ENCODE measurements around the gene NAA10. TPM values are rescaled to one million over a fixed set of nuclear protein-coding genes. Genes with fewer than 3 reads are reported as not detected.
A peak's percentile ranks its signal among the peaks of the same experiment; 100 is the strongest.
"Not testable (repeated sequence)": the region's sequence is repeated elsewhere in the genome, so short reads cannot be mapped to it uniquely, and the experiment has no call there.

The NAA10 gene
- 120 and 132 TPM in 2 replicates for total RNA-seq
- 150 TPM for polyA plus RNA-seq (2012)

- DNase-seq (ENCODE audit: low read depth): peak; percentile 68
Measured at GRCh38 chrX:153934762-153935325, at the start of gene NAA10. Gene NAA10, minus strand, starts transcription at chrX:153935037. Its CDS starts 133 bp downstream, at chrX:153934904.

DNA sequence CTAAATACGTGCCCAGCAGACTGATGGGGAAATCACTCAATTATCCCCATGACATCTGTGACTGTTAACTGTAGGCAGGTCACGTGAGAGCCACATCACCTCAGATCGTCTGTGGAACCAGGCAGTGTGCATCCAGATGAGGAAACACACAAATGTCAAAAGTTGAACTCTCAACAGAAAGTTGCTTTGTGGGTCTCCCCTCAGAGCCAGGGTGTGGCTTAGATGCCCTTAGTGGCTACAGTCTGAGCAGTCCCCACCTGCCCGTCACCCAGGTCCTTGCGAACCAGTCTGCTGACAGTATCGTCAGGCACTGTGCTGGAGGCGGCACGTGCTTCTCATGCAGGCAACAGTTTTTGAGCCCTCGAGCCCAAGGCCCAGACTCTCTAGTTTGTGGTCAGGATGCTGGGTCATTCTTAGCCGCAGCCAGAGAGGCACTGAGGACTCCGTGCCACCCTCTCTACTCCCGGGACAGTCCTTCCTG, 48.5 kb upstream of the NAA10 start:
- DNase-seq (ENCODE audit: low read depth): no peak

- no peak for DNase-seq (ENCODE audit: low read depth)
Measured at GRCh38 chrX:153981771-153982533, 47.1 kb upstream of the NAA10 start.

GRCh38 chrX:153981231-153981630, 46.4 kb upstream of the NAA10 start:
- DNase-seq (ENCODE audit: low read depth): no peak

DNA sequence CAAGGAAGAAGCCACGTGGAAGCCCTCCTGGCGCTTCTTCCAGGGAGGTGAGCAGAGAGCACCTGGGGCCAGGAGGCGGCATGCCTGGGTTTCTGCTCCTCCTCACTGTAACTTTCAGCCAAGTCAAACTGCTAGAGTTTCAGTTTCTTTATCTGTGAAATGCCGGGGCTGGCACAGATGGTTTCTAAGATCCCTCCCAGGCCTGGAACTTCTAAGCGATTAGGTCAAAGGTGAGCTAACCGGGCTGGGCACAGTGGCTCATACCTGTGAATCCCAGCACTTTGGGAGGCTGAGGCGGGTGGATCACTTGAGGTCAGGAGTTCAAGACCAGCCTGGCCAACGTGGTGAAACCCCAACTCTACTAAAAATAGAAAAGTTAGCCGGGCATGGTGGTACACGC, 45.6 kb upstream of the NAA10 start:
- not testable (repeated sequence) for DNase-seq (ENCODE audit: low read depth)

DNA sequence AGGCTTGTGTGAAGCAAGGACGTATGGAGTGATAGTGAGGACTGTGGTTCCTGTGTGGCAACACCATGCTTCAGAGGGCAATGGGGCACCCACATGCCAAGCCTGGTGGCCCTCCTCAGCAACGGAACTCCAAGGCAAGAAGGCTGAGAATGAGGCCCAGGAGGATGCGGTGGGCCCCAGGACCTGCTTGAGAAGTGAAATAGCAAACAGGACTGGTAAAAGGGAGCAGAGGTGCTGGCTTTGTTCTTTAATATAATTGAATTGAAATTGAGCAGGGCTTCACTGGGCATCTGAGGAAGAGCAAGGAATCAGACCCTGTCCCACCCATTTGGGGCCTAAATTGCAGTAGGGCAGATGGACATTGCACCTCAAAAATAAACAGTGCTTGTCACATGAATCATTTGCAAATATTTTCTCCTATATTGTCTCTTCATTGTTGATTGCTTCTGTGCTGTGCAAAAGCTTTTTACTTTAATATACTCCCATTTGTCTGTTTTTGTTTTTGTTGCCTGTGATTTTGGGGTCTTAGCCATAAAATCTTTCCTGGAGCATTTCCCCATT, 40.0 kb upstream of the NAA10 start:
- DNase-seq (ENCODE audit: low read depth): no peak

DNA sequence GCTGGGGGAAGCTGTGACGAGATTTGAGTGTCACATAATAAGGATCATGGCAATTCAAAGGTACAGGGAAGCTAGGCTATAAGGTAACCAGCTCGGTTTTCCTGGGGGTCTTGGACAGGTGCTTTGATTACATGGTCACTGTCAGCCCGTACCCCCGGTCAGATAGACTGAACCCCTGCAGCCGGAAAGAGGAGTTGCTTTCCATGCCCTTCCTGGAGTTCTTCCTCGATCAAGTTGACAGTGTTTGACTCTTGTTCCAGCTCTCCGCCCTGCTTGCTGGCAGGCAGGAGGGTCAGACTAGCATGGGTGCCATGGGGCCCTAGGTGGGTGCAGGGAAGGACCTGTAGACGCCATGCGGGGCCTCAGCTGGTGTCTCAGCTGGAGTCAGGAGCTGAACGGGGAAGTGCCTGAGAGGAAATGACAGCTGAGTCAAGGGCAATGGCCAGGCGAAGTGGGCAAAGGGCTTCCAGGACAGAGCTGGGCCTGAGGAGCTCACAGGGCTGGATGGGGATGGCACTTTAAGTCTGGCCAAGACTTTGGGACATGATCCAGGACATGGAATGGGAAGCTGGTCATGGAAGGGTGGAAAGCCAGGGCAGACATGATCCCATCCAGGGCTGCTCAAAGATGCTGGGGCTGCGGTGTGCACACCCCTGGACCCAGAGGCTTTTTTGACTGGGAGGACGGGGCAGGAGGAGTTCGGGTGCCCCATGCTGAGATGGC, 39.3 kb upstream of the NAA10 start:
- no peak for DNase-seq (ENCODE audit: low read depth)

- no peak for DNase-seq (ENCODE audit: low read depth)
Measured at GRCh38 chrX:153973127-153974002, 38.5 kb upstream of the NAA10 start.

- peak; percentile 85 for DNase-seq (ENCODE audit: low read depth)
Measured at GRCh38 chrX:153972368-153973126, 37.7 kb upstream of the NAA10 start, which contains the start of gene TMEM187. Gene TMEM187, plus strand, starts transcription at chrX:153972754. Its CDS starts 9,309 bp downstream, at chrX:153982063.

GRCh38 chrX:153971450-153972367, 36.9 kb upstream of the NAA10 start, which contains the start of gene HCFC1:
Gene HCFC1, minus strand, starts transcription at chrX:153971818. Its CDS starts 978 bp downstream, at chrX:153970840.
- peak; percentile 91 for DNase-seq (ENCODE audit: low read depth)

DNA sequence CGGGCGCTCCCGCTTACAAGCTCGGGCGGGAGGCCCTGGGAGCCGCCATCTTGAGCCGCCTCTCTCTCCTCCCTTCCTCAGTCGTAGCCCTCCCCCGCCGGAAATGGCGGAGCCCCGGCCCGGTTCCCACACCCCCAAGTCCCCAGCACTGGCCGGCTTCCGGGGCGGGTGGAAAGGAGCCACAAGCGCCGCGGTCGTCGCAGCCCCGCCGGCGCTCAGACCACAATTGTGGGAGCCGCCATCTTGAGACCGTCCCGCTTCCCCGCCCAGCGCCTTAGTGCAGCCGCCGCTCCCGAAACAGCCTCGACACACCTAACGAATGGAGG, 36.2 kb upstream of the NAA10 start:
- DNase-seq (ENCODE audit: low read depth): peak; percentile 89

DNA sequence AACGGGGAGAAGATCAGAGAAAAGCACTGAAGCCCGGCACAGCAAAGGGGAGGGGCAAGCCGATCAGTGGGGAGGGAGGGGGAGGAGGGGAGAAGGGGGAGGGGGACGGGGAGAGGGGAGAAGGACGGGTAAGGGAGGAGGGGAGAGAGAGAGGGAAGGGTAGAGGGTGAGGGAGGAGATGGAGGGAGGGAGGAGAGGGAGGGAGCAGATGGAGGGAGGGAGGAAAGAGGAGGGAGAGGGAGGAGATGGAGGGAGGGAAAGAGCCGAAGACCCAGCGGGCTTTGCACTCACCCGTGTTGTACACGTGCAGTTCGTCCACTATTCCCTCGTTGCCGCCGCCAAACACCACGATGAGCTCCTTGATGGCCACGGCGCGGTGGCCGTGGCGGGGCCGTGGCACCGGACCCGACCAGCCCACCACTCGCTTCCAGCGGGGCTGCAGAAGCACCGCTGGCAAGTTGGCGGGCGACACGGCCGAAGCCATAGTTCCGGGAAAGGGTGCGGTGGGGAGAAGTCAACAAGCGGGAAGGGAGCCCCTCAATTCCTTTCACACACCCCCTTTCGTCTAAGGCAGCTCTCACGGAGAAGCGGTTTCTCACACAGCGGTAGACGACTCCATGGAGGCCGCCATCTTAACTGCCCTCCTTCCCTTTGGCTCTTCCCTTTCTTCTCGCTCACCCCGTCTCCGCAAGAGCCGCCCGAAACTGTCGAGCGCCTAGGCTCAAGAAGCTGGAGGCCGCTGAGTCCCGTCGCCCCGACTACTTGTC, 35.7 kb upstream of the NAA10 start:
- peak; percentile 69 for DNase-seq (ENCODE audit: low read depth)

DNA sequence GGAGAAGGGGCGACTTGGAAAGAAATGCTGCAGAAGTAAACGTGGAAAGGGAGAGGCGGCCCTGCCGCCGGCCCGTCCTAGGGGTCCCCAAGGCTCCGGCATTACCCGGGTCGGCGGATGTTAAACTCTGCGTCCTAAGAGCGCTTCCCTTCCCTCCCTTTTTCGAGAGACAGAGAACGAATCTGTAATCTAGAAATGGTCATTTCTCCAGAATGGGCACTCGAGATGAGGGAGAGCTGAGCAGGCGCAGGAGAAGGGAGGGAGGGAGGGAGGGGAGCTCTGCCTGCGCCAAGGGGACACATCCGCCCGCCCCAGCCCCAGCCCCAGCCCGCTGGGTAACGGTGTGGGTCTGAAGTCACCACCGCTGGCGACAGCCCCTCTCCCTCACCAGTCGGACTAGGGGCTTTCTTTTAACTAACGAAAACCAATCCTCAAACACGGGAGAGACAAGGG, 35.1 kb upstream of the NAA10 start:
- no peak for DNase-seq (ENCODE audit: low read depth)

DNA sequence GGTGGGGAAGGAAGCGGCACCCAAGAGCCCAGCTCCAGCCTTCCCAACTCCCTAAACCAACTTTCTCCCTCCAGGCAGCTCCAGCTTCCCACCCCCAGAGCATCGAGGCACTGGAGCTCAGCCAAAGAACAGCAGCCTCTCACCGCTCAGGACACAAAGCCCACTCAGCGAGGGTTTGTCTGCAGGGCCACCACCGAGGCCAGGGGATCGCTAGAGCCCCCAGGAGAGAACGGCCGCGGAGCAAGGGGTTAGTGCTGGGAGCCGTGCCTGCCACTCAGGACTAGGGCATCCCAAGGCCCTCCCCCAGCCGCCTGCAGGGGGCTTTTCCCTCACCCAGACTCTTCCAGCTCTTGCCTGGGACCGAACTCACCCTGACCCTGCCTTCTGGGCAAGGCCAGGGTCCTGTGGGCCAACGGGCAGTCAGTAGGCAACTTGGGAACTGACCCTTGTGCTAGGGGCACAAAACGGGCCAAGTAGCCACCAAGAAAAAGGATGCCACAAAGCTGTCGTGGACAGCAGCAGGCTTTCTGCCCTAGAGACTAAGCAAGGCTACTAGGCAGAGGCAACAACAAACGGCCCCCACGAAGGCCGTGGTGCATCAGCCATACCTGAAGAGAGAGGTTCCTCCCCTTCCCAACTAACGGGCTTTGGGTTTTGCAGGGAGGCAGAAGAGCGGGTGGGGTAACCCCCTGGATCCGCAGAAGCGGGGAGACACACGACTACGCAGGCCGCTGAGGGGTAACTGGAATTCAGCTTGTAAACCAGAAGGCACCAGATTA, 34.5 kb upstream of the NAA10 start:
- DNase-seq (ENCODE audit: low read depth): peak; percentile 28

- DNase-seq (ENCODE audit: low read depth): peak; percentile 85
Measured at GRCh38 chrX:153968754-153969124, 33.9 kb upstream of the NAA10 start.

DNA sequence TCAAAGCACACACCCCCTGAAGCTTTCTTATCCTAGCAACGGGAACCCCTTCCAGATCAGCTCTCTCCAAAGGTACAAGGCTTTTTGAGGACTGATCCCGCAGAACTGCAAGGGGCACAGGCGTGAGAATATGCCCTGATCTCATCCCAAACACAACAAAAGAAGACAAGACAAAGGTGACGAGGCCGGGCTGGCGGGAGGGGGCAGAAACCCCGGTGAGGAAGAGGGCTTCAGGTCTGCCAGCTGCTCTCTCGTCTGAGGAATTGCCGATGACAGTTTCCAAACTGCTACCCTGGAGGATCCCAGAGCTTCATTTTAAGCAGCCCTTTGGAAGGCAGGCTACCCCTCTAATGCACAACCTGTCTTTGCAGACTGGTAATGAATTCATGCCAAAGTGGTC, 33.4 kb upstream of the NAA10 start:
- DNase-seq (ENCODE audit: low read depth): no peak

- DNase-seq (ENCODE audit: low read depth): no peak
Measured at GRCh38 chrX:153967536-153968224, 32.8 kb upstream of the NAA10 start.

Measured in myocyte (in vitro differentiated cells).